GM12878 (cell line): ENCODE measurements around the gene ADD2.

ENCODE experiments used
- BACH1 ChIP-seq: fragments of 450-650 bp; IDR thresholded peaks from 2 replicates; pipeline ENCODE4 v1.6.1; 2017; ENCODE audit warnings: mild to moderate bottlenecking, borderline replicate concordance
- CHD4 ChIP-seq: fragments of 200-600 bp; sonication (generic); IDR thresholded peaks from 2 replicates; pipeline ENCODE4 v1.6.1; 2016; ENCODE audit warnings: mild to moderate bottlenecking
- CREM ChIP-seq: IDR thresholded peaks from 2 replicates; pipeline ENCODE4 v1.6.1; 2014; ENCODE audit warnings: antibody characterized with exemption, low read depth
- GATAD2B ChIP-seq: fragments of 450-650 bp; conservative IDR thresholded peaks from 2 replicates; pipeline ENCODE4 v1.6.1; 2017; ENCODE audit warnings: low read depth, mild to moderate bottlenecking, moderate library complexity
- KLF5 ChIP-seq: fragments of 450-650 bp; IDR thresholded peaks from 2 replicates; pipeline ENCODE4 v1.6.1; 2014; ENCODE audit warnings: mild to moderate bottlenecking; ENCODE audit not compliant: partially characterized antibody
- MYC ChIP-seq: IDR thresholded peaks from 2 replicates; pipeline ENCODE4 v1.6.1; 2011; ENCODE audit warnings: mild to moderate bottlenecking, low read length, moderate library complexity, inconsistent platforms; ENCODE audit not compliant: insufficient read depth, insufficient replicate concordance, insufficient read length, severe bottlenecking
- POLR2A ChIP-seq: IDR thresholded peaks from 2 replicates; pipeline ENCODE4 v1.6.1; 2011; ENCODE audit warnings: low read depth, mild to moderate bottlenecking, low read length
- POLR2AphosphoS2 ChIP-seq: IDR thresholded peaks from 2 replicates; pipeline ENCODE4 v1.6.1; 2011; ENCODE audit warnings: low read depth, mild to moderate bottlenecking, low read length, improper control_type of control experiment, moderate library complexity
- RFX5 ChIP-seq: IDR thresholded peaks from 2 replicates; pipeline ENCODE4 v1.6.1; 2011; ENCODE audit warnings: low read depth, low read length, improper control_type of control experiment
- SIN3A ChIP-seq: IDR thresholded peaks from 2 replicates; pipeline ENCODE4 v1.6.1; 2012; ENCODE audit warnings: low read depth, low read length, improper control_type of control experiment
- YY1 ChIP-seq: IDR thresholded peaks from 2 replicates; pipeline ENCODE4 v1.6.1; 2011; ENCODE audit warnings: low read depth, mild to moderate bottlenecking, low read length
- TF ChIP-seq, protein P1 (sequence below), 3 experiments: IDR thresholded peaks in 2 of 3; conservative IDR thresholded peaks in 1 of 3; 2 replicates each; pipeline ENCODE4 v1.5.1; 2011; ENCODE audit warnings: low read depth in 3 of 3, low read length in 3 of 3, mild to moderate bottlenecking in 3 of 3, control low read depth in 2 of 3, moderate library complexity in 2 of 3, inconsistent platforms in 1 of 3, mixed read lengths in 1 of 3; ENCODE audit not compliant: control insufficient read depth in 2 of 3, insufficient read depth in 1 of 3; ENCODE audit errors: extremely low read depth in 1 of 3
- TF ChIP-seq, protein P2 (sequence below): fragments of 450-650 bp; IDR thresholded peaks from 2 replicates; pipeline ENCODE4 v1.6.1; 2016; ENCODE audit warnings: mild to moderate bottlenecking
- TF ChIP-seq, protein P3 (sequence below): IDR thresholded peaks from 2 replicates; pipeline ENCODE4 v1.6.1; 2011; ENCODE audit warnings: low read depth, low read length, improper control_type of control experiment, borderline replicate concordance

DNA sequence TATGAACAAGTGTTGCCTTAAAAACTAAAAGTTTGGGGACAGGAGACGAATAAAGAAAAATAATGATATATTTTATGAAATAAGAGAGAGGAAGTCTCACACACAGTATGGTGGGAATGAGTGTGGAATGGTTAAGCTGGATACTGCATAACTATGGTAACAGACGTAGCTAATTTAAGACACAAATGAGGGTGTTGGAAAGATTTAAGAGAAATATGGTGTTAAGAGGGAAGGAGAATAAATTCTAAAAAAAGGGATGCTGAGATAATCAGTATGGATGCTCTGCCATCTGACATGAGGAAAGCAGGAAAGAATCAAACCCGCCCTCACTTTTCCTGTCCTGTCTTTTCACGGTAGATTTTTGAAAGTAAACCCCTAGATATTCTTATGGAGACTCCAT is 10.6 kb downstream of the ADD2 start:
- TF ChIP-seq POLR2A (no peak), YY1 (no peak), BACH1 (no peak), SIN3A (no peak), RFX5 (no peak), KLF5 (no peak), POLR2AphosphoS2 (no peak), CREM (no peak), GATAD2B (no peak), MYC (no peak), CHD4 (no peak)
- TF ChIP-seq, protein P1, sequence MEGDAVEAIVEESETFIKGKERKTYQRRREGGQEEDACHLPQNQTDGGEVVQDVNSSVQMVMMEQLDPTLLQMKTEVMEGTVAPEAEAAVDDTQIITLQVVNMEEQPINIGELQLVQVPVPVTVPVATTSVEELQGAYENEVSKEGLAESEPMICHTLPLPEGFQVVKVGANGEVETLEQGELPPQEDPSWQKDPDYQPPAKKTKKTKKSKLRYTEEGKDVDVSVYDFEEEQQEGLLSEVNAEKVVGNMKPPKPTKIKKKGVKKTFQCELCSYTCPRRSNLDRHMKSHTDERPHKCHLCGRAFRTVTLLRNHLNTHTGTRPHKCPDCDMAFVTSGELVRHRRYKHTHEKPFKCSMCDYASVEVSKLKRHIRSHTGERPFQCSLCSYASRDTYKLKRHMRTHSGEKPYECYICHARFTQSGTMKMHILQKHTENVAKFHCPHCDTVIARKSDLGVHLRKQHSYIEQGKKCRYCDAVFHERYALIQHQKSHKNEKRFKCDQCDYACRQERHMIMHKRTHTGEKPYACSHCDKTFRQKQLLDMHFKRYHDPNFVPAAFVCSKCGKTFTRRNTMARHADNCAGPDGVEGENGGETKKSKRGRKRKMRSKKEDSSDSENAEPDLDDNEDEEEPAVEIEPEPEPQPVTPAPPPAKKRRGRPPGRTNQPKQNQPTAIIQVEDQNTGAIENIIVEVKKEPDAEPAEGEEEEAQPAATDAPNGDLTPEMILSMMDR (IDR thresholded peaks at IDR 0.05 in 2 of 3, conservative IDR thresholded peaks at IDR 0.05 in 1 of 3; ENCODE audit: control insufficient read depth in 2 of 3, extremely low read depth in 1 of 3, insufficient read depth in 1 of 3, low read depth in 3 of 3, low read length in 3 of 3) = no peak
- TF ChIP-seq, protein P2, sequence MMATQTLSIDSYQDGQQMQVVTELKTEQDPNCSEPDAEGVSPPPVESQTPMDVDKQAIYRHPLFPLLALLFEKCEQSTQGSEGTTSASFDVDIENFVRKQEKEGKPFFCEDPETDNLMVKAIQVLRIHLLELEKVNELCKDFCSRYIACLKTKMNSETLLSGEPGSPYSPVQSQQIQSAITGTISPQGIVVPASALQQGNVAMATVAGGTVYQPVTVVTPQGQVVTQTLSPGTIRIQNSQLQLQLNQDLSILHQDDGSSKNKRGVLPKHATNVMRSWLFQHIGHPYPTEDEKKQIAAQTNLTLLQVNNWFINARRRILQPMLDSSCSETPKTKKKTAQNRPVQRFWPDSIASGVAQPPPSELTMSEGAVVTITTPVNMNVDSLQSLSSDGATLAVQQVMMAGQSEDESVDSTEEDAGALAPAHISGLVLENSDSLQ = no peak
- TF ChIP-seq, protein P3, sequence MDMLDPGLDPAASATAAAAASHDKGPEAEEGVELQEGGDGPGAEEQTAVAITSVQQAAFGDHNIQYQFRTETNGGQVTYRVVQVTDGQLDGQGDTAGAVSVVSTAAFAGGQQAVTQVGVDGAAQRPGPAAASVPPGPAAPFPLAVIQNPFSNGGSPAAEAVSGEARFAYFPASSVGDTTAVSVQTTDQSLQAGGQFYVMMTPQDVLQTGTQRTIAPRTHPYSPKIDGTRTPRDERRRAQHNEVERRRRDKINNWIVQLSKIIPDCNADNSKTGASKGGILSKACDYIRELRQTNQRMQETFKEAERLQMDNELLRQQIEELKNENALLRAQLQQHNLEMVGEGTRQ = no peak
